HepG2 (cell line): ENCODE results near the gene TTC39C. TPM values are rescaled to one million over a fixed set of nuclear protein-coding genes. Genes with fewer than 3 reads are reported as not detected.
A peak's percentile ranks its signal among the peaks of the same experiment; 100 is the strongest.

ENCODE experiments used
- GPN1 ChIP-seq: sonication (generic); formaldehyde crosslinking; IDR thresholded peaks from 2 replicates; pipeline ENCODE4 v1.5.1; 2020; ENCODE audit warnings: missing genetic modification reagents, borderline replicate concordance
- MAZ ChIP-seq, 2 experiments: sonication (generic) in 1 of 2; formaldehyde crosslinking in 1 of 2; IDR thresholded peaks; 2 replicates each; pipeline versions ENCODE4 v1.5.0 to v1.6.1; 2012 to 2020; ENCODE audit warnings: low read depth in 2 of 2, mild to moderate bottlenecking in 2 of 2, borderline replicate concordance in 1 of 2, improper control_type of control experiment in 1 of 2, low read length in 1 of 2, missing genetic modification reagents in 1 of 2, moderate library complexity in 1 of 2
- RFXAP ChIP-seq: sonication (generic); formaldehyde crosslinking; IDR thresholded peaks from 2 replicates; pipeline ENCODE4 v1.4.0; 2020; ENCODE audit warnings: missing genetic modification reagents, borderline replicate concordance
- SOX13 ChIP-seq, 3 experiments: fragments of 450-650 bp in 1 of 3; sonication (generic) in 1 of 3; formaldehyde crosslinking in 1 of 3; IDR thresholded peaks in 2 of 3; conservative IDR thresholded peaks in 1 of 3; 2 replicates each; pipeline versions ENCODE4 v1.5.0 to v1.6.1; 2016 to 2020; ENCODE audit warnings: antibody characterized with exemption in 1 of 3, mild to moderate bottlenecking in 1 of 3, missing compliant biosample characterization in 1 of 3, missing genetic modification reagents in 1 of 3, moderate library complexity in 1 of 3
- SSRP1 ChIP-seq: IDR thresholded peaks from 2 replicates; pipeline ENCODE4 v1.6.1; 2016; ENCODE audit warnings: control low read depth
- ZNF235 ChIP-seq: sonication (generic); formaldehyde crosslinking; IDR thresholded peaks from 2 replicates; pipeline ENCODE4 v1.8.1; 2023; ENCODE audit warnings: mild to moderate bottlenecking, missing genetic modification reagents, borderline replicate concordance
- ZNF614 ChIP-seq: IDR thresholded peaks from 2 replicates; pipeline ENCODE4 v1.6.1; 2018; ENCODE audit warnings: missing biosample characterization, missing genetic modification reagents, inconsistent platforms, borderline replicate concordance
- polyA plus RNA-seq, 8 experiments: library from polyadenylated mRNA; depleted of rRNA in 3 of 8; stranded (reverse) in 7 of 8; unstranded in 1 of 8; fragments of >200 nt; fragmentation: Illumina TruSeq in 4 of 8; extraction: Trizol in 4 of 8; gene quantifications; 2 replicates each; pipeline versions ENCODE4 v1.2.1 to v1.2.3, GENCODE V29; 2011 to 2016; ENCODE audit warnings: low read depth in 4 of 8, missing spikeins in 1 of 8, mixed read lengths in 1 of 8; ENCODE audit not compliant: insufficient read depth in 1 of 8
- total RNA-seq, 5 experiments: library from RNA; depleted of rRNA; stranded (reverse); fragments of >200 nt; fragmentation: Illumina TruSeq; extraction: Trizol; gene quantifications; 2 replicates each; pipeline ENCODE4 v1.2.3, GENCODE V29; 2016; ENCODE audit warnings: low read depth in 1 of 5
- TF ChIP-seq, protein P1 (sequence below): sonication (generic); formaldehyde crosslinking; IDR thresholded peaks from 2 replicates; pipeline ENCODE4 v1.5.0; 2020; ENCODE audit warnings: missing genetic modification reagents
- TF ChIP-seq, protein P2 (sequence below): sonication (generic); formaldehyde crosslinking; conservative IDR thresholded peaks from 2 replicates; pipeline ENCODE4 v1.4.0; 2020; ENCODE audit warnings: mild to moderate bottlenecking, missing genetic modification reagents, moderate library complexity
- TF ChIP-seq, protein P3 (sequence below): sonication (generic); formaldehyde crosslinking; IDR thresholded peaks from 2 replicates; pipeline ENCODE4 v1.4.0; 2020; ENCODE audit warnings: mild to moderate bottlenecking, missing genetic modification reagents
- TF ChIP-seq, protein P4 (sequence below): sonication (generic); formaldehyde crosslinking; IDR thresholded peaks from 2 replicates; pipeline ENCODE4 v1.4.0; 2020; ENCODE audit warnings: mild to moderate bottlenecking, missing genetic modification reagents

Gene TTC39C
- total and polyA plus RNA-seq, 2 of the 13 experiments (the other 11 are each of a cell fraction or from before 2014, with no cell fraction given) = 19.1 to 25.9 TPM

- TF ChIP-seq, protein P1, sequence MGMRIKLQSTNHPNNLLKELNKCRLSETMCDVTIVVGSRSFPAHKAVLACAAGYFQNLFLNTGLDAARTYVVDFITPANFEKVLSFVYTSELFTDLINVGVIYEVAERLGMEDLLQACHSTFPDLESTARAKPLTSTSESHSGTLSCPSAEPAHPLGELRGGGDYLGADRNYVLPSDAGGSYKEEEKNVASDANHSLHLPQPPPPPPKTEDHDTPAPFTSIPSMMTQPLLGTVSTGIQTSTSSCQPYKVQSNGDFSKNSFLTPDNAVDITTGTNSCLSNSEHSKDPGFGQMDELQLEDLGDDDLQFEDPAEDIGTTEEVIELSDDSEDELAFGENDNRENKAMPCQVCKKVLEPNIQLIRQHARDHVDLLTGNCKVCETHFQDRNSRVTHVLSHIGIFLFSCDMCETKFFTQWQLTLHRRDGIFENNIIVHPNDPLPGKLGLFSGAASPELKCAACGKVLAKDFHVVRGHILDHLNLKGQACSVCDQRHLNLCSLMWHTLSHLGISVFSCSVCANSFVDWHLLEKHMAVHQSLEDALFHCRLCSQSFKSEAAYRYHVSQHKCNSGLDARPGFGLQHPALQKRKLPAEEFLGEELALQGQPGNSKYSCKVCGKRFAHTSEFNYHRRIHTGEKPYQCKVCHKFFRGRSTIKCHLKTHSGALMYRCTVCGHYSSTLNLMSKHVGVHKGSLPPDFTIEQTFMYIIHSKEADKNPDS (CRISPR knock-in tag) = peak; percentile 69; the same call in 1 of the 2 replicates
- no peak for TF ChIP-seq GPN1 (CRISPR knock-in tag)
- TF ChIP-seq, protein P2, sequence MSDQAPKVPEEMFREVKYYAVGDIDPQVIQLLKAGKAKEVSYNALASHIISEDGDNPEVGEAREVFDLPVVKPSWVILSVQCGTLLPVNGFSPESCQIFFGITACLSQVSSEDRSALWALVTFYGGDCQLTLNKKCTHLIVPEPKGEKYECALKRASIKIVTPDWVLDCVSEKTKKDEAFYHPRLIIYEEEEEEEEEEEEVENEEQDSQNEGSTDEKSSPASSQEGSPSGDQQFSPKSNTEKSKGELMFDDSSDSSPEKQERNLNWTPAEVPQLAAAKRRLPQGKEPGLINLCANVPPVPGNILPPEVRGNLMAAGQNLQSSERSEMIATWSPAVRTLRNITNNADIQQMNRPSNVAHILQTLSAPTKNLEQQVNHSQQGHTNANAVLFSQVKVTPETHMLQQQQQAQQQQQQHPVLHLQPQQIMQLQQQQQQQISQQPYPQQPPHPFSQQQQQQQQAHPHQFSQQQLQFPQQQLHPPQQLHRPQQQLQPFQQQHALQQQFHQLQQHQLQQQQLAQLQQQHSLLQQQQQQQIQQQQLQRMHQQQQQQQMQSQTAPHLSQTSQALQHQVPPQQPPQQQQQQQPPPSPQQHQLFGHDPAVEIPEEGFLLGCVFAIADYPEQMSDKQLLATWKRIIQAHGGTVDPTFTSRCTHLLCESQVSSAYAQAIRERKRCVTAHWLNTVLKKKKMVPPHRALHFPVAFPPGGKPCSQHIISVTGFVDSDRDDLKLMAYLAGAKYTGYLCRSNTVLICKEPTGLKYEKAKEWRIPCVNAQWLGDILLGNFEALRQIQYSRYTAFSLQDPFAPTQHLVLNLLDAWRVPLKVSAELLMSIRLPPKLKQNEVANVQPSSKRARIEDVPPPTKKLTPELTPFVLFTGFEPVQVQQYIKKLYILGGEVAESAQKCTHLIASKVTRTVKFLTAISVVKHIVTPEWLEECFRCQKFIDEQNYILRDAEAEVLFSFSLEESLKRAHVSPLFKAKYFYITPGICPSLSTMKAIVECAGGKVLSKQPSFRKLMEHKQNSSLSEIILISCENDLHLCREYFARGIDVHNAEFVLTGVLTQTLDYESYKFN (CRISPR knock-in tag) = peak; percentile 90
- TF ChIP-seq, protein P3, sequence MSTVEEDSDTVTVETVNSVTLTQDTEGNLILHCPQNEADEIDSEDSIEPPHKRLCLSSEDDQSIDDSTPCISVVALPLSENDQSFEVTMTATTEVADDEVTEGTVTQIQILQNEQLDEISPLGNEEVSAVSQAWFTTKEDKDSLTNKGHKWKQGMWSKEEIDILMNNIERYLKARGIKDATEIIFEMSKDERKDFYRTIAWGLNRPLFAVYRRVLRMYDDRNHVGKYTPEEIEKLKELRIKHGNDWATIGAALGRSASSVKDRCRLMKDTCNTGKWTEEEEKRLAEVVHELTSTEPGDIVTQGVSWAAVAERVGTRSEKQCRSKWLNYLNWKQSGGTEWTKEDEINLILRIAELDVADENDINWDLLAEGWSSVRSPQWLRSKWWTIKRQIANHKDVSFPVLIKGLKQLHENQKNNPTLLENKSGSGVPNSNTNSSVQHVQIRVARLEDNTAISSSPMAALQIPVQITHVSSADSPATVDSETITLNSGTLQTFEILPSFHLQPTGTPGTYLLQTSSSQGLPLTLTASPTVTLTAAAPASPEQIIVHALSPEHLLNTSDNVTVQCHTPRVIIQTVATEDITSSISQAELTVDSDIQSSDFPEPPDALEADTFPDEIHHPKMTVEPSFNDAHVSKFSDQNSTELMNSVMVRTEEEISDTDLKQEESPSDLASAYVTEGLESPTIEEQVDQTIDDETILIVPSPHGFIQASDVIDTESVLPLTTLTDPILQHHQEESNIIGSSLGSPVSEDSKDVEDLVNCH (CRISPR knock-in tag) = no peak
- peak; percentile 45; the same call in 1 of the 2 replicates for TF ChIP-seq SOX13 (IDR thresholded peaks at IDR 0.05)
- peak in 1 of 2 experiments; percentile 83; a peak in 2 of 4 replicates for TF ChIP-seq SOX13 (CRISPR knock-in tag; conservative IDR thresholded peaks at IDR 0.05 in 1 of 2, IDR thresholded peaks at IDR 0.05 in 1 of 2)
- 0 out of 2 replicates have a peak, but pooled peaks have one; percentile 51 for TF ChIP-seq SSRP1 (CRISPR knock-in tag)
- TF ChIP-seq, protein P4, sequence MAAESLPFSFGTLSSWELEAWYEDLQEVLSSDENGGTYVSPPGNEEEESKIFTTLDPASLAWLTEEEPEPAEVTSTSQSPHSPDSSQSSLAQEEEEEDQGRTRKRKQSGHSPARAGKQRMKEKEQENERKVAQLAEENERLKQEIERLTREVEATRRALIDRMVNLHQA = no peak
- TF ChIP-seq ZNF614 (CRISPR knock-in tag) = peak; percentile 87
- no peak for TF ChIP-seq ZNF235 (CRISPR knock-in tag)
- TF ChIP-seq RFXAP (CRISPR knock-in tag) = peak; percentile 89
- no peak for TF ChIP-seq MAZ (IDR thresholded peaks at IDR 0.05; ENCODE audit: borderline replicate concordance, low read depth, low read length)
- peak; percentile 45; the same call in 1 of the 2 replicates for TF ChIP-seq MAZ (CRISPR knock-in tag; IDR thresholded peaks at IDR 0.05; ENCODE audit: low read depth)
Measured at GRCh38 chr18:24112874-24113615, 98.5 kb downstream of the TTC39C start (continued).
